DOHH2 (cell line): ENCODE measurements around the gene TPCN2.

Experiments
- H3F3A ChIP-seq: fragments of 200-600 bp; sonication (generic), shearing (Covaris generic); 2 replicates; pipeline ENCODE4 v1.6.0; 2016; ENCODE audit warnings: antibody characterized with exemption, mild to moderate bottlenecking; ENCODE audit not compliant: control insufficient read depth, insufficient read depth
- H3K27ac ChIP-seq: fragments of 200-600 bp; sonication (generic); 2 replicates; pipeline ENCODE4 v1.5.1; 2014; ENCODE audit warnings: low read depth, mild to moderate bottlenecking, low read length, moderate library complexity
- H3K27me3 ChIP-seq: fragments of 200-600 bp; sonication (generic); 2 replicates; pipeline ENCODE4 v1.6.1; 2014; ENCODE audit warnings: mild to moderate bottlenecking, low read length, mixed read lengths; ENCODE audit not compliant: control insufficient read depth
- H3K36me3 ChIP-seq: fragments of 200-600 bp; sonication (generic); 2 replicates; pipeline ENCODE4 v1.6.1; 2014; ENCODE audit warnings: mild to moderate bottlenecking, low read length, moderate library complexity, mixed read lengths; ENCODE audit not compliant: control insufficient read depth
- H3K4me1 ChIP-seq: fragments of 200-600 bp; sonication (generic); 2 replicates; pipeline ENCODE4 v1.6.1; 2014; ENCODE audit warnings: mild to moderate bottlenecking, low read length, mixed read lengths; ENCODE audit not compliant: control insufficient read depth
- H3K4me2 ChIP-seq: fragments of 200-600 bp; sonication (generic); 2 replicates; pipeline ENCODE4 v1.6.0; 2014; ENCODE audit warnings: mild to moderate bottlenecking, low read length, moderate library complexity
- H3K4me3 ChIP-seq: fragments of 200-600 bp; sonication (generic); 2 replicates; pipeline ENCODE4 v1.5.1; 2014; ENCODE audit warnings: mild to moderate bottlenecking, low read length, mixed read lengths
- H3K79me2 ChIP-seq: fragments of 200-600 bp; sonication (generic); 2 replicates; pipeline ENCODE4 v1.6.1; 2014; ENCODE audit warnings: mild to moderate bottlenecking, low read length, mixed read lengths; ENCODE audit not compliant: control insufficient read depth
- H3K9me2 ChIP-seq: fragments of 200-600 bp; sonication (generic); replicated peaks from 2 replicates; pipeline ENCODE4 v1.6.1; 2014; ENCODE audit warnings: mild to moderate bottlenecking, low read length, mixed read lengths; ENCODE audit not compliant: control insufficient read depth
- H3K9me3 ChIP-seq: fragments of 200-600 bp; sonication (generic); 2 replicates; pipeline ENCODE4 v1.6.1; 2014; ENCODE audit warnings: antibody characterized with exemption, low read length, mixed read lengths; ENCODE audit not compliant: control insufficient read depth, insufficient read depth
- H4K20me1 ChIP-seq: fragments of 200-600 bp; sonication (generic); 2 replicates; pipeline ENCODE4 v1.6.0; 2014; ENCODE audit warnings: low read depth, mild to moderate bottlenecking, antibody characterized with exemption, low read length, moderate library complexity; ENCODE audit not compliant: control insufficient read depth, insufficient read depth
- CTCF ChIP-seq: fragments of 200-600 bp; sonication (generic); IDR thresholded peaks from one replicate; pipeline ENCODE4 v1.5.1; 2014; ENCODE audit warnings: antibody characterized with exemption, mild to moderate bottlenecking, low read depth, low read length; ENCODE audit not compliant: poor library complexity, severe bottlenecking
- EZH2phosphoT487 ChIP-seq: fragments of 200-600 bp; sonication (generic); IDR thresholded peaks from 2 replicates; pipeline ENCODE4 v1.6.1; 2017; ENCODE audit warnings: borderline replicate concordance, mild to moderate bottlenecking, antibody characterized with exemption, low read length, moderate library complexity, mixed read lengths

TPCN2 gene

GRCh38 chr11:69150175-69150574 lies 101.4 kb downstream of the TPCN2 start:
- Histone ChIP-seq H3K27ac (no peak overlapping the region), H3K36me3 (no peaks in the 10 kb centered on the region), H4K20me1 (no peaks in the 10 kb centered on the region), H3K4me3 (no peak overlapping the region), H3K9me2 (no peaks in the 10 kb centered on the region), H3F3A (no peaks in the 10 kb centered on the region), H3K4me2 (no peak overlapping the region), H3K79me2 (no peaks in the 10 kb centered on the region), H3K27me3 (no peaks in the 10 kb centered on the region), H3K9me3 (no peaks in the 10 kb centered on the region; the same call in 1 of the 2 replicates), H3K4me1 (no peaks in the 10 kb centered on the region)
- TF ChIP-seq EZH2phosphoT487 (no peak), CTCF (no peak)

GRCh38 chr11:69151836-69152235 lies 103.1 kb downstream of the TPCN2 start:
- H3K4me3 ChIP-seq: no peak overlapping the region
- H3K9me2 ChIP-seq: no peaks in the 10 kb centered on the region
- no peaks in the 10 kb centered on the region for H3K27me3 ChIP-seq
- TF ChIP-seq EZH2phosphoT487 (no peak), CTCF (no peak)
- no peak overlapping the region for H3K27ac ChIP-seq
- no peaks in the 10 kb centered on the region for H3K79me2 ChIP-seq
- H4K20me1 ChIP-seq: no peaks in the 10 kb centered on the region
- H3K9me3 ChIP-seq: no peaks in the 10 kb centered on the region; the same call in 1 of the 2 replicates
- H3F3A ChIP-seq: no peaks in the 10 kb centered on the region
- no peaks in the 10 kb centered on the region for H3K36me3 ChIP-seq
- H3K4me2 ChIP-seq: no peak overlapping the region
- no peaks in the 10 kb centered on the region for H3K4me1 ChIP-seq

- Histone ChIP-seq H3K4me2 (no peak overlapping the region), H3F3A (no peaks in the 10 kb centered on the region), H3K9me3 (no peaks in the 10 kb centered on the region; the same call in 1 of the 2 replicates)
These were observed 104.1 kb downstream of the TPCN2 start for GRCh38 chr11:69152733-69153421.

More at GRCh38 chr11:69152733-69153421, 104.1 kb downstream of the TPCN2 start:
- H3K9me2 ChIP-seq: no peaks in the 10 kb centered on the region
- no peaks in the 10 kb centered on the region for H3K27me3 ChIP-seq
- TF ChIP-seq EZH2phosphoT487 (no peak), CTCF (no peak)
- no peaks in the 10 kb centered on the region for H4K20me1 ChIP-seq
- H3K4me1 ChIP-seq: no peaks in the 10 kb centered on the region
- no peaks in the 10 kb centered on the region for H3K79me2 ChIP-seq
- H3K4me3 ChIP-seq: no peak overlapping the region
- H3K27ac ChIP-seq: no peak overlapping the region
- no peaks in the 10 kb centered on the region for H3K36me3 ChIP-seq
